CD1c-positive myeloid dendritic cell (primary cell): ENCODE results near the gene AUH.

Source experiments
- DNase-seq: peaks from one replicate; pipeline ENCODE4 v3.0.0-alpha.2; 2016; ENCODE audit errors: extremely low spot score

Gene AUH

GRCh38 chr9:91295357-91295756 lies 66.4 kb downstream of the AUH start:
- DNase-seq: no peak

GRCh38 chr9:91291866-91292265 lies 69.9 kb downstream of the AUH start:
- no peak for DNase-seq

GRCh38 chr9:91289244-91289643 lies 72.5 kb downstream of the AUH start:
- DNase-seq: no peak

- DNase-seq: no peak
Observed at GRCh38 chr9:91285729-91286353, 75.9 kb downstream of the AUH start.

- DNase-seq: no peak
Observed at GRCh38 chr9:91282292-91282691, 79.4 kb downstream of the AUH start.

GRCh38 chr9:91279296-91280204 lies 82.2 kb downstream of the AUH start:
- no peak for DNase-seq

- DNase-seq: no peak
Observed at GRCh38 chr9:91276513-91276912, 85.2 kb downstream of the AUH start.

GRCh38 chr9:91275655-91276054 lies 86.1 kb downstream of the AUH start:
- no peak for DNase-seq

GRCh38 chr9:91274949-91275492 lies 86.7 kb downstream of the AUH start:
- DNase-seq: no peak

GRCh38 chr9:91273853-91274552 lies 87.7 kb downstream of the AUH start:
- peak; percentile 47 for DNase-seq

- DNase-seq: no peak
Observed at GRCh38 chr9:91271156-91271555, 90.6 kb downstream of the AUH start.

GRCh38 chr9:91269907-91270491 lies 91.7 kb downstream of the AUH start:
- DNase-seq: no peak

- no peak for DNase-seq
Observed at GRCh38 chr9:91266448-91266847, 95.3 kb downstream of the AUH start.

GRCh38 chr9:91265514-91265913 lies 96.2 kb downstream of the AUH start:
- no peak for DNase-seq

GRCh38 chr9:91261417-91261816 lies 100.3 kb downstream of the AUH start:
- DNase-seq: peak; percentile 77

GRCh38 chr9:91259162-91259561 lies 102.6 kb downstream of the AUH start:
- DNase-seq: peak; percentile 25

- DNase-seq: peak; percentile 83
Observed at GRCh38 chr9:91258451-91258850, 103.3 kb downstream of the AUH start.

- no peak for DNase-seq
Observed at GRCh38 chr9:91256235-91256634, 105.5 kb downstream of the AUH start.

GRCh38 chr9:91255327-91255726 lies 106.4 kb downstream of the AUH start:
- DNase-seq: no peak

GRCh38 chr9:91253488-91253887 lies 108.2 kb downstream of the AUH start:
- peak; percentile 30 for DNase-seq

GRCh38 chr9:91248707-91249106 lies 113.0 kb downstream of the AUH start:
- no peak for DNase-seq

GRCh38 chr9:91247278-91247677 lies 114.4 kb downstream of the AUH start:
- DNase-seq: no peak
